Endodermal cell (in vitro differentiated cells): Measurements from ENCODE around the gene CDC123. TPM values are rescaled to one million over a fixed set of nuclear protein-coding genes. Genes with fewer than 3 reads are reported as not detected.
A peak's percentile ranks its signal among the peaks of the same experiment; 100 is the strongest.

Experiments used
- DNase-seq: peaks from one replicate; pipeline ENCODE4 v3.0.0-alpha.2; 2017
- H3K27ac ChIP-seq: 2 replicates; pipeline ENCODE4 v1.5.1; 2013; ENCODE audit warnings: mild to moderate bottlenecking, low read depth, low read length, moderate library complexity
- H3K27me3 ChIP-seq: 2 replicates; pipeline ENCODE4 v1.6.1; 2013; ENCODE audit warnings: mild to moderate bottlenecking, low read length, moderate library complexity; ENCODE audit not compliant: insufficient read depth, control insufficient read depth, poor library complexity, severe bottlenecking
- H3K36me3 ChIP-seq: 2 replicates; pipeline ENCODE4 v1.7.0; 2013; ENCODE audit warnings: mild to moderate bottlenecking, low read length, moderate library complexity; ENCODE audit not compliant: control insufficient read depth, insufficient read depth
- H3K4me1 ChIP-seq: one replicate; pipeline ENCODE4 v1.7.0; 2013; ENCODE audit warnings: low read length; ENCODE audit not compliant: control insufficient read depth, insufficient read depth
- H3K4me3 ChIP-seq: 2 replicates; pipeline ENCODE4 v1.5.1; 2013; ENCODE audit warnings: mild to moderate bottlenecking, low read length, moderate library complexity
- H3K9ac ChIP-seq: 2 replicates; pipeline ENCODE4 v1.6.1; 2013; ENCODE audit warnings: mild to moderate bottlenecking, low read length, moderate library complexity; ENCODE audit not compliant: poor library complexity, severe bottlenecking; ENCODE audit errors: extremely low read depth
- H3K9me3 ChIP-seq: 2 replicates; pipeline ENCODE4 v1.6.1; 2013; ENCODE audit warnings: mild to moderate bottlenecking, low read length, moderate library complexity; ENCODE audit not compliant: control insufficient read depth
- H3K27ac Mint-ChIP-seq: 2 replicates; pipeline ENCODE4 v1.8.0; 2020; ENCODE audit warnings: mixed read lengths
- H3K27me3 Mint-ChIP-seq: 2 replicates; pipeline ENCODE4 v1.8.0; 2021; ENCODE audit warnings: mild to moderate bottlenecking, mixed read lengths; ENCODE audit not compliant: insufficient read depth
- H3K36me3 Mint-ChIP-seq: 2 replicates; pipeline ENCODE4 v1.8.0; 2020; ENCODE audit warnings: low read depth, mixed read lengths
- H3K4me1 Mint-ChIP-seq: 2 replicates; pipeline ENCODE4 v1.8.0; 2020; ENCODE audit warnings: mixed read lengths
- H3K4me3 Mint-ChIP-seq: 2 replicates; pipeline ENCODE4 v1.8.0; 2020; ENCODE audit warnings: mild to moderate bottlenecking, moderate library complexity, mixed read lengths
- H3K9me3 Mint-ChIP-seq: 2 replicates; pipeline ENCODE4 v1.8.0; 2020; ENCODE audit warnings: mild to moderate bottlenecking, mixed read lengths
- WGBS, 2 experiments: methylation state at CpG; one replicate each; pipeline versions ENCODE4 v1.1.5 to v1.1.7; 2013; ENCODE audit warnings: missing lambda C conversion rate in 2 of 2, mixed read lengths in 1 of 2; ENCODE audit not compliant: insufficient coverage in 1 of 2, insufficient read length in 1 of 2; 5-methylcytosine and 5-hydroxymethylcytosine counted together
- total RNA-seq, 2 donors: library from RNA; stranded (reverse); fragmentation: NEBNext Ultra II Directional in 1 of 2; extraction: Animal tissue kit (Norgen Biotek cat#: 25700) in 1 of 2; gene quantifications; 2 replicates in 1 of 2; 3 replicates in 1 of 2; pipeline ENCODE4 v1.2.1, GENCODE V29; 2021
- TF ChIP-seq, protein P1 (sequence below): fragments of 200-600 bp; sonication (generic); conservative IDR thresholded peaks from 2 replicates; pipeline ENCODE4 v1.5.0; 2021; ENCODE audit warnings: antibody characterized with exemption, mild to moderate bottlenecking

CDC123 gene
- total RNA-seq, 2 donors from 2014 or later: 104 to 123 TPM

DNA sequence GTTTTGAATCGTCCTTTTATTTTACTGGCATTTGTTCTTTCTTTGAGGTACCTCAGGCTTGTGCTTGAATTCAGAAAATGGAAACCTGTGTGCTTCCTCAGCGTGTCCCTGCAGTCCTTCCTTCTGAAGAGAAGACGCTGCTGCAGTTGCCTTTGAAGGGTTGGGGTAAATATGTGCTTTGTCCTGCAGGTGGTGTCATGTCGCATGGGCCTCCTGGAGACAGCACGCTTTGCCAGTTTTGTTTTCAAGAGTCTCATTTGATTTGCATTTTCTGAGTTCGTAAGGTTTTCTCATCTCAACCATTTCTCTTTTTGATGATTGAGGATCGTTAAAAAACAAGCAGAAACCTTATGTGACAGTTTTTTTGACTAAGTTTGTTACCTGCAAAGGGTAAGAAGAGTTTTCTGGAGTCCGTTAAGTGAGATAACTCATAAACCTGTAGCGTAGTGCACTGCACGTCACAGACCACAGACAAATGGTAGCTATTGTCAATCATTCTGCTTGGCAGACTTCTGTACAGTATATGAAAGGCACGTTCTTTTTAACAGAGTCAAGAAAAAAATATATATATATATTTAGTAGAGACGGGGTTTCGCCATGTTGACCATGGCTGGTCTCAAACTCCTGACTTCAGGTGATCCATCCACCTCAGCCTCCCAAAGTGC is 57.0 kb downstream of the CDC123 start:
- no peaks in the 10 kb centered on the region for H3K9me3 ChIP-seq
- DNase-seq: peak; percentile 79
- H3K9me3 Mint-ChIP-seq: no peaks in the 10 kb centered on the region
- no peaks in the 10 kb centered on the region for H3K4me1 Mint-ChIP-seq
- H3K27ac ChIP-seq: no peak overlapping the region
- H3K4me3 ChIP-seq: no peak overlapping the region
- H3K9ac ChIP-seq: no peak overlapping the region
- H3K27ac Mint-ChIP-seq: peak overlapping the region; percentile 11
- H3K4me1 ChIP-seq: no peaks in the 10 kb centered on the region
- H3K36me3 ChIP-seq: peaks cover 12% of the 10 kb centered on the region
- WGBS, 2 experiments: 83 to 88% methylated on average over 11 to 13 of the region's 13 CpGs
- no peak overlapping the region for H3K4me3 Mint-ChIP-seq
- TF ChIP-seq, protein P1, sequence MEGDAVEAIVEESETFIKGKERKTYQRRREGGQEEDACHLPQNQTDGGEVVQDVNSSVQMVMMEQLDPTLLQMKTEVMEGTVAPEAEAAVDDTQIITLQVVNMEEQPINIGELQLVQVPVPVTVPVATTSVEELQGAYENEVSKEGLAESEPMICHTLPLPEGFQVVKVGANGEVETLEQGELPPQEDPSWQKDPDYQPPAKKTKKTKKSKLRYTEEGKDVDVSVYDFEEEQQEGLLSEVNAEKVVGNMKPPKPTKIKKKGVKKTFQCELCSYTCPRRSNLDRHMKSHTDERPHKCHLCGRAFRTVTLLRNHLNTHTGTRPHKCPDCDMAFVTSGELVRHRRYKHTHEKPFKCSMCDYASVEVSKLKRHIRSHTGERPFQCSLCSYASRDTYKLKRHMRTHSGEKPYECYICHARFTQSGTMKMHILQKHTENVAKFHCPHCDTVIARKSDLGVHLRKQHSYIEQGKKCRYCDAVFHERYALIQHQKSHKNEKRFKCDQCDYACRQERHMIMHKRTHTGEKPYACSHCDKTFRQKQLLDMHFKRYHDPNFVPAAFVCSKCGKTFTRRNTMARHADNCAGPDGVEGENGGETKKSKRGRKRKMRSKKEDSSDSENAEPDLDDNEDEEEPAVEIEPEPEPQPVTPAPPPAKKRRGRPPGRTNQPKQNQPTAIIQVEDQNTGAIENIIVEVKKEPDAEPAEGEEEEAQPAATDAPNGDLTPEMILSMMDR: peak; percentile 81
- no peaks in the 10 kb centered on the region for H3K27me3 ChIP-seq
- H3K27me3 Mint-ChIP-seq: no peaks in the 10 kb centered on the region
- peaks cover 33% of the 10 kb centered on the region for H3K36me3 Mint-ChIP-seq

DNA sequence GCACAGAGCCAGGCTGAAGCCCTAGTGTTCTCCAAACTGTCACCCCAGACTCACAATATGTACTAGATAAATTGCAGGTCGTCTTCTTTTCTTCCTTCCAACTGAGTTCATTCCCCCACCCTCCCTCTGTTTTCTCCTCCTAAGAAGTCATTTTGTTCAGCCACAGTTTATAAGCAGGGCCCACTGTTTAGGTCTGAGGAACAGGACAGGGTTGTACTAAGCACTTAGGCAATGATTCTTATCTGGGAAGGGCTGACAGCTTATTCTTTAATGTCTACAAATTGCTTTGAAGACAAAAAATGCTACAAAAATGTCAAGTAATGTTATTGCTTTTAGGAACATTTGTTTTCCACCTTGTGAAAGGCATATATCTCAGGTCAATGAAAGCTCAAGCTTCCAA is 59.1 kb downstream of the CDC123 start:
- Histone ChIP-seq H3K4me3 (no peak overlapping the region), H3K9me3 (no peaks in the 10 kb centered on the region), H3K4me1 (no peaks in the 10 kb centered on the region), H3K9ac (no peak overlapping the region), H3K27ac (peak overlapping the region; percentile 22), H3K27me3 (no peaks in the 10 kb centered on the region), H3K36me3 (peaks cover 2% of the 10 kb centered on the region)
- no peak overlapping the region for H3K4me3 Mint-ChIP-seq
- H3K36me3 Mint-ChIP-seq: peaks cover 21% of the 10 kb centered on the region
- H3K4me1 Mint-ChIP-seq: no peaks in the 10 kb centered on the region
- no peaks in the 10 kb centered on the region for H3K27me3 Mint-ChIP-seq
- peaks cover 3% of the 10 kb centered on the region for H3K9me3 Mint-ChIP-seq
- DNase-seq: no peak
- no peak overlapping the region for H3K27ac Mint-ChIP-seq
- TF ChIP-seq, protein P1: no peak
- 83 to 86% methylated on average over 1 of the region's 1 CpG for WGBS, 2 experiments

DNA sequence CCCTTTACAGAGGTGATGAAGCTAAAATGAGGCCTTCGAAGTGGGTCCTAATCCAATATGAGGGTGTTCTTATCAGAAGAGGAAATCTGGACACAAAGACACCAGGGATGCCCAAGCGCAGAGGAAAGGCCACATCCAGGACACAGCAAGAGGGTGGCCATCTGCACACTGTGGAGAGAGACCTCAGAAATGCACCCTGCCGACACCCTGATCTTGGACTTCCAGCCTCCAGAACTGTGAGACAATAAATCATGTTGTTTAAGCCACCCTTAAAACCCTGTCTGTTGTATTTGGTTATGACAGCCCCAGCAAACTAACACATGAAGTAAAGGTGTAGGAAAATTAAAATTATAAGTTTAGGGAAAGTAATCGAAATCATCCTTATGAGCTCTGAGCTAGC is 64.0 kb downstream of the CDC123 start:
- Histone ChIP-seq H3K9ac (no peak overlapping the region), H3K27me3 (no peaks in the 10 kb centered on the region), H3K4me3 (no peak overlapping the region), H3K9me3 (no peaks in the 10 kb centered on the region), H3K4me1 (no peaks in the 10 kb centered on the region), H3K27ac (no peak overlapping the region), H3K36me3 (no peaks in the 10 kb centered on the region)
- no peak for DNase-seq
- WGBS, 2 experiments: 95 to 100% methylated on average over 2 to 4 of the region's 4 CpGs
- H3K36me3 Mint-ChIP-seq: peaks cover 7% of the 10 kb centered on the region
- H3K27me3 Mint-ChIP-seq: no peaks in the 10 kb centered on the region
- TF ChIP-seq, protein P1: no peak
- peaks cover 4% of the 10 kb centered on the region for H3K9me3 Mint-ChIP-seq
- H3K4me3 Mint-ChIP-seq: no peak overlapping the region
- no peak overlapping the region for H3K27ac Mint-ChIP-seq
- peaks cover 6% of the 10 kb centered on the region for H3K4me1 Mint-ChIP-seq
